Measurements from ENCODE around the gene SESTD1. TPM values are rescaled to one million over a fixed set of nuclear protein-coding genes. Genes with fewer than 3 reads are reported as not detected.

Gene SESTD1
- total RNA-seq, 1 experiment from 2014 or later: 26.9 TPM

- Histone ChIP-seq H3K27me3 (replicated peaks; ENCODE audit: insufficient read depth, low read depth, low read length, poor library complexity) (no peaks in the 10 kb centered on the region), H3K4me3 (ENCODE audit: low read depth, low read length, poor library complexity, severe bottlenecking) (no peak overlapping the region), H3K9me3 (ENCODE audit: low read depth, low read length, poor library complexity, severe bottlenecking) (no peaks in the 10 kb centered on the region), H3K36me3 (ENCODE audit: insufficient read depth, low read length, poor library complexity, severe bottlenecking) (no peaks in the 10 kb centered on the region), H3K4me1 (ENCODE audit: insufficient read depth, low read length, poor library complexity, severe bottlenecking) (no peaks in the 10 kb centered on the region), H3K27ac (ENCODE audit: low read depth, low read length, poor library complexity, severe bottlenecking) (no peak overlapping the region)
- DNase-seq (ENCODE audit: low spot score): no peak
- TF ChIP-seq CTCF (conservative IDR thresholded peaks at IDR 0.05; ENCODE audit: low read depth, low read length): no peak
- TF ChIP-seq EZH2 (IDR thresholded peaks at IDR 0.05; ENCODE audit: borderline replicate concordance, low read depth, low read length, poor library complexity, severe bottlenecking): no peak
- ChIA-PET POLR2A (ENCODE audit: low non-redundant PET) (no interaction called here), CTCF (no interaction called here)
- intact Hi-C loops (cut with micrococcal nuclease; ENCODE audit: unreplicated experiment): no loop called here
- no TSS peak for BruUV-seq (replicated peaks)
Measured at GRCh38 chr2:179172894-179173293, 91.7 kb downstream of the SESTD1 start.

GRCh38 chr2:179171371-179171770 is 93.3 kb downstream of the SESTD1 start:
- H3K27me3 ChIP-seq (replicated peaks; ENCODE audit: insufficient read depth, low read depth, low read length, poor library complexity): no peaks in the 10 kb centered on the region

GRCh38 chr2:179170901-179171300 is 93.7 kb downstream of the SESTD1 start:
- no peaks in the 10 kb centered on the region for H3K36me3 ChIP-seq (ENCODE audit: insufficient read depth, low read length, poor library complexity, severe bottlenecking)
- no peak overlapping the region for H3K27ac ChIP-seq (ENCODE audit: low read depth, low read length, poor library complexity, severe bottlenecking)
- H3K9me3 ChIP-seq (ENCODE audit: low read depth, low read length, poor library complexity, severe bottlenecking): no peaks in the 10 kb centered on the region
- TF ChIP-seq EZH2 (IDR thresholded peaks at IDR 0.05; ENCODE audit: borderline replicate concordance, low read depth, low read length, poor library complexity, severe bottlenecking): no peak
- no peak for TF ChIP-seq CTCF (conservative IDR thresholded peaks at IDR 0.05; ENCODE audit: low read depth, low read length)
- BruUV-seq (replicated peaks): no TSS peak
- H3K27me3 ChIP-seq (replicated peaks; ENCODE audit: insufficient read depth, low read depth, low read length, poor library complexity): no peaks in the 10 kb centered on the region
- ChIA-PET CTCF (no interaction called here), POLR2A (ENCODE audit: low non-redundant PET) (no interaction called here)
- H3K4me1 ChIP-seq (ENCODE audit: insufficient read depth, low read length, poor library complexity, severe bottlenecking): no peaks in the 10 kb centered on the region
- DNase-seq (ENCODE audit: low spot score): no peak
- intact Hi-C loops (cut with micrococcal nuclease; ENCODE audit: unreplicated experiment): no loop called here
- H3K4me3 ChIP-seq (ENCODE audit: low read depth, low read length, poor library complexity, severe bottlenecking): no peak overlapping the region

More at GRCh38 chr2:179171371-179171770, 93.3 kb downstream of the SESTD1 start:
- TF ChIP-seq CTCF (conservative IDR thresholded peaks at IDR 0.05; ENCODE audit: low read depth, low read length) (no peak), EZH2 (IDR thresholded peaks at IDR 0.05; ENCODE audit: borderline replicate concordance, low read depth, low read length, poor library complexity, severe bottlenecking) (no peak)
- ChIA-PET POLR2A (ENCODE audit: low non-redundant PET) (no interaction called here), CTCF (no interaction called here)
- no peak overlapping the region for H3K27ac ChIP-seq (ENCODE audit: low read depth, low read length, poor library complexity, severe bottlenecking)
- no TSS peak for BruUV-seq (replicated peaks)
- DNase-seq (ENCODE audit: low spot score): no peak
- no peaks in the 10 kb centered on the region for H3K4me1 ChIP-seq (ENCODE audit: insufficient read depth, low read length, poor library complexity, severe bottlenecking)
- no peak overlapping the region for H3K4me3 ChIP-seq (ENCODE audit: low read depth, low read length, poor library complexity, severe bottlenecking)
- intact Hi-C loops (cut with micrococcal nuclease; ENCODE audit: unreplicated experiment): no loop called here
- no peaks in the 10 kb centered on the region for H3K9me3 ChIP-seq (ENCODE audit: low read depth, low read length, poor library complexity, severe bottlenecking)
- no peaks in the 10 kb centered on the region for H3K36me3 ChIP-seq (ENCODE audit: insufficient read depth, low read length, poor library complexity, severe bottlenecking)

Measured in A673 (cell line).